Stimulated activated CD4-positive, alpha-beta T cell treated with anti-CD3 and anti-CD28 coated beads, TNF-alpha, amount 100 ng/mL, for 1 hour (primary cell): ENCODE data around the gene LRP2.
"Not testable (repeated sequence)": the region's sequence is repeated elsewhere in the genome, so short reads cannot be mapped to it uniquely, and the experiment has no call there.

ENCODE experiments used
- DNase-seq, 3 donors: peaks; one replicate each; pipeline ENCODE4 v3.0.0-alpha.2; 2020; ENCODE audit warnings: low read depth in 3 of 3, low spot score in 1 of 3

Gene LRP2

GRCh38 chr2:169348321-169349024 is 13.9 kb downstream of the LRP2 start:
- DNase-seq, result no peak

- no peak for DNase-seq
Measured at GRCh38 chr2:169345486-169346437, 16.6 kb downstream of the LRP2 start.

GRCh38 chr2:169344736-169345485 is 17.4 kb downstream of the LRP2 start:
- DNase-seq, result no peak

DNA sequence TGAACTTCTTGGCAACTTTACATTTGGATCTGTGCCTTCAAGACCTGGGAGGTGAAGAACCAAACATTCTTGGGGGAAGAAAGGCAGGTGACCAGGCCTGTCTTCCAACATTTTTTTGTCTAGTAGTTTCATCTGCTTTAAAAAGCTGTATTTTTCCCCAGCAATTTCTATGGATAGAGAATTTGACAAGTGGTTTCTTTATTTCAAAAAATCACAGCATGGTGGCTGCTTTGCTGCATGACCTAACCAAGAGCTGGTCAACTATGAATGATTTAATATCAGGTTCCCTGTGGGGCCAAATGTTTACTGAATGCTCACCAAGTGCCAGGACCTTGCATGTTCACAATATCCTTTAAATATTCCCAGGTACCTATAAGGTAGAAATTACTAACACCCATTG is 19.1 kb downstream of the LRP2 start:
- no peak for DNase-seq

DNA sequence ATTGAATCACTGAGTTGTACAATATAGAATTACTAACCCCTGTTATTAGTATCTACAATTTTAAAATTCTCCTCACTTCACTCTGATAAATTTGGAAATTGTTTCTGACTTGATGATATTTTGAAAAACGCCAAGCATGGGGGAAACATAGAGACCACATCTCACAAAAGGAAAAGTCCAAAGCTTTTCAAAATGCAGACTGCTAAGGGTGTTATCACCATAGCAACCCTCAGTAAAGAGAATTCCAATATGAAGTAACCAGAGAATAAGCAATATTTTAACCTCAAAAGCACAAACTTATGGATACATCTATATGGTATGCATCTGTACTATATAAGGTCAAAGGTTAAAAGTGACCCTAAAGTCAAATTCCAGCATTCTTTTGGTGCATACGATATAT is 22.7 kb downstream of the LRP2 start:
- DNase-seq, result no peak

- DNase-seq, result no peak
Measured at GRCh38 chr2:169336695-169337094, 25.6 kb downstream of the LRP2 start.

- DNase-seq, result no peak
Measured at GRCh38 chr2:169330555-169331198, 31.7 kb downstream of the LRP2 start.

- no peak for DNase-seq
Measured at GRCh38 chr2:169329688-169330554, 32.4 kb downstream of the LRP2 start.

GRCh38 chr2:169328785-169329184 is 33.5 kb downstream of the LRP2 start:
- DNase-seq, result no peak

GRCh38 chr2:169327837-169328236 is 34.5 kb downstream of the LRP2 start:
- DNase-seq, result not testable (repeated sequence)

- not testable (repeated sequence) for DNase-seq
Measured at GRCh38 chr2:169325886-169326285, 36.4 kb downstream of the LRP2 start.

DNA sequence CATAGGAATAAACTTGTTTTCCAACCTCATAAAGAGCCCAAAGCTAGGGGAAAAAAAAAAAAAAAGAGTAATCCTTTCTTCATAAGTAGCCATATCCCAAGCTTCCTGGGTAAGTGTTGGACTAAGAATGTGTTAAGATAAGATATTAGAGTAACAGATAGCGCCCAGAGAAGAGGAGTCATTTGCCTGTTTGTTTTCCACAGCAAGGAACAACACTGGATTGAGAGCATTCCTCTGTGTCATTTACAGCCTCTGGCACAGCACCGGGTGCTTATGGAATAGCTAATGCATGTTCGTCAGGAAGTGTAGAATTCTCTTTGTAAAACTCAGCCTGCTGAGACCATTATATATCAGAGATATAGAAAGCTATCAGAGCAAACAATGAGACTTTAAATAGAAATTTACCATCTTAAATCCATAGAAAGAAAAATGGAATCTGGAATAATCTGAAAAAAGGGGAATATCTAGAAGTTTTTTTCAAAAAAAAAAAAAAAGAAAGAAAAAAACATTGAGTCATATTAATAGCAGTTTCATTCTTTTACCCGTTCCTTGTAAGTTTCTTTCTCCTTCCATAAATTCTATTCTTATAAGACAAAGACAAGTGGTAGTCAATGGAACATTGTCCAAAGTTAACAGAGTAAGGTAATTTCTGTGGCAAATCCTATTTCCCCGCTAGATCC is 37.6 kb downstream of the LRP2 start:
- DNase-seq, result no peak

DNA sequence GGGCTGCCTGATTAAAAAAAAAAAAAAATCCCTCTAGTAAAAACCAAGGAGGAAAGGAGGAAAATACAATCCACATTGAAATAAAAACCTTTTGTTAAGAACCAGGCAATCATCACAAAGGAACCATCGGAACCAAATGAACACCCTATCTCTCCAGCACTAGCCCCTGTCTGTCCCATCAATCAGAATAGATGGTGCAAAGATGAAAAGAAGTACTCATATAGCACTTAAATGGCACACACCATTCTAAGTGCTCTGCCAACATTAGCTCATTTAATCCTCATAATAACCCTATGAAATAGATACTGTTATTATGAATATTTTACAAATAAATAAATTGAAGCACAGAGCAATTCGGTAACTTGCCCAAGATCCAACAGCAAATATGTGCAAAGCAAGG is 38.5 kb downstream of the LRP2 start:
- DNase-seq, result no peak

DNA sequence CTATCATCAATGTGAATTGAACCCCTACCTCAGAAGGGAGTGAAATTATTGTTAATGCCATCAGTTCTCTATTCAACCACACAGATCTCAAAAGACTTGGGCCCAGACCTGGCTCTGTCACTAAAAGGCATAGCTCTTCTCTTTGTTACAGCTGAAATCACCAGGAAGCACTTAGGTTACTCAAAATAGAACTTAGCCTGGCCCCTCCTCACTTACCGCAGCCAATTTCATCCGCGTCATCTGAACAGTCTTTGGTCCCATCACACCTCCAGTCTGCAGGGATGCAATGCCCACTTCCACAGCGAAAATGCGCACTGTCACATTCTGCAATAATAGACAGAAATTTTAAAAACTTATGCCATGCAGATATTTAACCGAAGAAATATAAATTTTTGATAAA is 41.8 kb downstream of the LRP2 start:
- no peak for DNase-seq

- no peak for DNase-seq
Measured at GRCh38 chr2:169315357-169315756, 47.0 kb downstream of the LRP2 start.

GRCh38 chr2:169308349-169308748 is 54.0 kb downstream of the LRP2 start:
- not testable (repeated sequence) for DNase-seq

- DNase-seq, result not testable (repeated sequence)
Measured at GRCh38 chr2:169304689-169305088, 57.6 kb downstream of the LRP2 start.

- DNase-seq, result no peak
Measured at GRCh38 chr2:169303579-169304305, 58.6 kb downstream of the LRP2 start.

DNA sequence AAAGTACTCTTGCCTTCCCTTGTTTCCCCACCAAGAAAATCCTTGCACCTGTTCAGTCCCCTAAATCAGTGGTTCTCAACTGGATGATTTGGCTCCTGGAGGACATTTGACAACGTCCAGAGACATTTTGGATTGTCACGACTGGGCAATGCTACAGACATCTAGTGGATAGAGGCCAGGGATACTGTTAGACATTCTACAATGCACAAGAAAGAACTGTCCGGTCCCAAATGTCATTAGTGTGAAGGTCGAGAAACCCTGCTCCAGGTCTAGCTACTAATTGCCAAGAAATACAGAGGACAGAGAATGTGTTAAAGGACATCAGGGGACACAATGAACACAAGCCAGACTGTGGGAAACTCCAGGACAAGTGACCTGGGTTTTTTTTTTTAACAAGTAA is 60.0 kb downstream of the LRP2 start:
- no peak for DNase-seq
